GM23248 (cell line): ENCODE measurements around the gene TTC21B. TPM values are rescaled to one million over a fixed set of nuclear protein-coding genes. Genes with fewer than 3 reads are reported as not detected.

Source experiments
- DNase-seq: peaks from one replicate; pipeline ENCODE4 v3.0.0-alpha.2; 2015
- H2AFZ ChIP-seq: fragments of 200-600 bp; sonication (generic); 2 replicates; pipeline ENCODE4 v1.6.1; 2016; ENCODE audit warnings: antibody characterized with exemption
- H3F3A ChIP-seq: fragments of 200-600 bp; sonication (generic); 2 replicates; pipeline ENCODE4 v1.6.1; 2016; ENCODE audit warnings: mild to moderate bottlenecking, antibody characterized with exemption, mixed run types; ENCODE audit not compliant: insufficient read depth
- H3K27ac ChIP-seq: fragments of 200-600 bp; sonication (generic); 2 replicates; pipeline ENCODE4 v1.5.1; 2016; ENCODE audit warnings: mild to moderate bottlenecking
- H3K27me3 ChIP-seq: fragments of 200-600 bp; sonication (generic); replicated peaks from 2 replicates; pipeline ENCODE4 v1.6.1; 2016; ENCODE audit warnings: mild to moderate bottlenecking; ENCODE audit not compliant: insufficient read depth
- H3K36me3 ChIP-seq: fragments of 200-600 bp; sonication (generic); 2 replicates; pipeline ENCODE4 v1.6.1; 2016; ENCODE audit warnings: low read depth, mild to moderate bottlenecking
- H3K4me1 ChIP-seq: fragments of 200-600 bp; sonication (generic); 2 replicates; pipeline ENCODE4 v1.6.1; 2016; ENCODE audit warnings: mild to moderate bottlenecking; ENCODE audit not compliant: insufficient read depth
- H3K4me2 ChIP-seq: fragments of 200-600 bp; sonication (generic); one replicate; pipeline ENCODE4 v1.6.1; 2016; ENCODE audit warnings: mild to moderate bottlenecking; ENCODE audit not compliant: unreplicated experiment
- H3K4me3 ChIP-seq: fragments of 200-600 bp; sonication (generic); 2 replicates; pipeline ENCODE4 v1.5.1; 2016; ENCODE audit warnings: mild to moderate bottlenecking
- H3K79me2 ChIP-seq: fragments of 200-600 bp; sonication (generic); 2 replicates; pipeline ENCODE4 v1.6.1; 2016; ENCODE audit warnings: mild to moderate bottlenecking; ENCODE audit not compliant: insufficient read depth
- H3K9ac ChIP-seq: fragments of 200-600 bp; sonication (generic); 2 replicates; pipeline ENCODE4 v1.6.1; 2016; ENCODE audit warnings: mild to moderate bottlenecking
- H3K9me2 ChIP-seq: fragments of 200-600 bp; sonication (generic); 2 replicates; pipeline ENCODE4 v1.6.1; 2016; ENCODE audit warnings: mixed run types, mild to moderate bottlenecking, moderate library complexity; ENCODE audit not compliant: insufficient read depth
- H3K9me3 ChIP-seq: fragments of 200-600 bp; sonication (generic); one replicate; pipeline ENCODE4 v1.6.1; 2017; ENCODE audit warnings: low read depth
- H4K20me1 ChIP-seq: fragments of 200-600 bp; sonication (generic); 2 replicates; pipeline ENCODE4 v1.6.0; 2016; ENCODE audit not compliant: insufficient read depth
- EZH2 ChIP-seq: fragments of 200-600 bp; sonication (generic); IDR thresholded peaks from 2 replicates; pipeline ENCODE4 v1.6.1; 2018; ENCODE audit warnings: antibody characterized with exemption, mild to moderate bottlenecking; ENCODE audit not compliant: insufficient read depth, poor library complexity, severe bottlenecking
- EZH2phosphoT487 ChIP-seq: fragments of 200-600 bp; sonication (generic); IDR thresholded peaks from 2 replicates; pipeline ENCODE4 v1.6.1; 2018; ENCODE audit warnings: antibody characterized with exemption, moderate library complexity, mild to moderate bottlenecking, low read depth; ENCODE audit not compliant: insufficient read depth
- WGBS, 2 experiments: methylation state at CpG; one replicate each; pipeline ENCODE4 v1.1.6; 2015 to 2017; ENCODE audit warnings: low lambda C conversion rate in 2 of 2, low coverage in 1 of 2; ENCODE audit errors: missing lambda C conversion rate in 2 of 2; 5-methylcytosine and 5-hydroxymethylcytosine counted together
- in situ Hi-C: fragments of 300-500 bp; cut with MboI; formaldehyde crosslinking; loops from 2 replicates; pipeline ENCODE4 v1.15.0; 2020
- polyA plus RNA-seq: library from polyadenylated mRNA; unstranded; fragments of >200 nt; fragmentation: Nextera tagmentation; extraction: Ambion mirVana; gene quantifications from 2 replicates; pipeline ENCODE4 v1.2.1, GENCODE V29; 2016
- total RNA-seq: library from RNA; depleted of rRNA; stranded (reverse); fragments of >200 nt; shearing (Covaris generic); gene quantifications from 2 replicates; pipeline ENCODE4 v1.2.3, GENCODE V29; 2014

The TTC21B gene
- total and polyA plus RNA-seq, 2 experiments from 2014 or later, result 6.6 to 15.3 TPM

DNA sequence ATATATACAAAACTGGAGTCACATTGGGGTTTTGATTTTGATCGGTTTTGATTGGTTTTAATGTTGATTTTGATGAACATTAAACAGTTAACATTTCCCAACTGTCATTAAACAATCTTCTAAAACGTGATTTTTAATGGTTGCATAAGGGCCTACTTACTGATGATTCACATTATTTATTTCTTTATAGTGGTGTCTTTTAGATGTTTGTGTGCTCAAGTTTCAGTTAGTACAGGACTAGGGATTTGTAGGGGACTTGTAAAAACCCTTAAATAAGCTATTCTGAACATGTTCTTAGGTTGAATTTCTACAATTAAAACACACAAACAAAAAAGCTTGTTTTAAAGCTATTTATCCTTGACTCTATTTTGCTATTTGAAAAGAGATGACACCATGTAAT lies 61.6 kb downstream of the TTC21B start:
- Histone ChIP-seq H2AFZ (no peak overlapping the region), H3K27me3 (no peaks in the 10 kb centered on the region), H3K9me3 (no peaks in the 10 kb centered on the region), H3F3A (no peaks in the 10 kb centered on the region), H4K20me1 (no peaks in the 10 kb centered on the region), H3K9ac (no peak overlapping the region), H3K4me2 (no peak overlapping the region), H3K4me1 (no peaks in the 10 kb centered on the region), H3K27ac (no peak overlapping the region), H3K9me2 (no peaks in the 10 kb centered on the region), H3K36me3 (peaks cover 6% of the 10 kb centered on the region), H3K79me2 (no peaks in the 10 kb centered on the region), H3K4me3 (no peak overlapping the region)
- TF ChIP-seq EZH2, result no peak
- no peak for DNase-seq
- in situ Hi-C loops, result no loop called here
- 62 to 64% methylated on average over 2 of the region's 2 CpGs for WGBS, 2 experiments

DNA sequence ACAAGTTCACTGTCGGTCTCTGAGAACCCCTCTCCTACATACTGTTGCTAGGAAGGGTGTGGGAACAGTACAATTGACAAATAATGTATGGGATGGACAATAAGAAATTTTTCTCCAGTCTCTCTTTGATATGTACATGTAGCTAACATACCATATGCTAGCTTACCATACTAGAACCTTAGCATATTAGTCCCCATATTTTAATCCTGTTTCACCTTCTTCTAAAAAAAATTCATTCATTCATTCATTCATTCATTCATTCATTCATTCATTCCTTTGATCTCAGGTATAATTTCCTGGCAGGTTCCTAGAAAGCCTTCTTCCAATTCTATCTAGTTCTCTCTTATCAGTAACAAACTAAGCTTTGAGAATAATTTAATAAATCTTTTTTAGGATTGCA lies 62.2 kb downstream of the TTC21B start:
- H3K36me3 ChIP-seq, result peaks cover 8% of the 10 kb centered on the region; the same call in 1 of the 2 replicates
- H3K4me2 ChIP-seq, result no peak overlapping the region
- in situ Hi-C loops, result no loop called here
- H3K27me3 ChIP-seq, result no peaks in the 10 kb centered on the region
- H3K9ac ChIP-seq, result no peak overlapping the region
- no peak overlapping the region for H3K27ac ChIP-seq
- no peaks in the 10 kb centered on the region for H3K79me2 ChIP-seq
- TF ChIP-seq EZH2phosphoT487, result no peak
- DNase-seq, result no peak
- H2AFZ ChIP-seq, result no peak overlapping the region
- no peaks in the 10 kb centered on the region for H3K9me3 ChIP-seq
- WGBS, 2 experiments, result 100% methylated on average over 1 of the region's 1 CpG
- H4K20me1 ChIP-seq, result no peaks in the 10 kb centered on the region
- H3K4me3 ChIP-seq, result no peak overlapping the region
- H3F3A ChIP-seq, result no peaks in the 10 kb centered on the region
- no peaks in the 10 kb centered on the region for H3K4me1 ChIP-seq
- no peaks in the 10 kb centered on the region for H3K9me2 ChIP-seq

DNA sequence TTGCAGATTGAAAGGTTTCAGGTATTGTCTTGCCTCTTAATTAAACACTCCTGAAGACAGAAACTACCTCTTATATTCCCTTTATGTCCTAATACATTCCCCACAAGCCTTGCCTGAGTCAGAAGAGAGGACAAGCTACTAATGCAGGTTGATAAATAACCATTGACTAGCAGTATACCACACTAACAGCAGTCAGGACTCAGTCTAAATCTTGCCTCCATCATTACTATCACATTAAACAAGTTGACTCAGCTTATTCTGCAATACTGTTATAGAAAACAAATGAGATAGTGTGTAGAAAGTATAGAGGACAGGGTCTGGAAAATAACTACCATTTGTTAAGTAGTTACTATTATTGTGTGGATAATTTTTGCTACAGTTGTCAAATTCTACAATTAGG lies 63.8 kb downstream of the TTC21B start:
- H3F3A ChIP-seq, result no peaks in the 10 kb centered on the region
- H2AFZ ChIP-seq, result no peak overlapping the region
- H3K9ac ChIP-seq, result no peak overlapping the region
- no peak overlapping the region for H3K4me3 ChIP-seq
- H3K36me3 ChIP-seq, result peaks cover 10% of the 10 kb centered on the region; the same call in 1 of the 2 replicates
- no peaks in the 10 kb centered on the region for H3K79me2 ChIP-seq
- no peaks in the 10 kb centered on the region for H4K20me1 ChIP-seq
- no peaks in the 10 kb centered on the region for H3K9me2 ChIP-seq
- H3K27ac ChIP-seq, result no peak overlapping the region
- no peak for DNase-seq
- TF ChIP-seq EZH2phosphoT487 (no peak), EZH2 (no peak)
- no peaks in the 10 kb centered on the region for H3K9me3 ChIP-seq
- no peaks in the 10 kb centered on the region for H3K4me1 ChIP-seq
- H3K4me2 ChIP-seq, result no peak overlapping the region
- no peaks in the 10 kb centered on the region for H3K27me3 ChIP-seq
- in situ Hi-C loops, result no loop called here

DNA sequence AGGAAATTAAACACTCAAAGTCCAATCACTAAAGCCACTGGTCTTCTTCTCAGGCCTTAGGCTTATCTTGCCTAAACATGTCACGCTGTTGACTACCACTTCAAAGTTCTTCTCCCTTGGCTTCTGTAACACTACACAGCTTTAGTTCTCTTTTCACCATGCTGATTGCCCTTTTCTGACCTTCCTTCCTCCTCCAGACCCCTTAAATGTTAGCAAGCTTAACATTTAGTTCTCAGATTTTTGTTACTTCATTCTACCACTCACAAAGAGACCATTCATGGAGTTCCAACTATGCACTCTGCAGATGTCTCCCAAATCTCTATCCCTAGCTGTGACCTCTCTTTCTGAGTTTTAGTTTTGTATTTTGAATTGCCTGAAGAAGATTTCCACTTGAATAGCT lies 64.4 kb downstream of the TTC21B start:
- Histone ChIP-seq H3K79me2 (no peaks in the 10 kb centered on the region), H3K27me3 (no peaks in the 10 kb centered on the region), H3K9me3 (no peaks in the 10 kb centered on the region), H2AFZ (no peak overlapping the region), H3K9me2 (no peaks in the 10 kb centered on the region), H3K27ac (no peak overlapping the region), H3K4me2 (no peak overlapping the region), H3K4me3 (no peak overlapping the region), H3K36me3 (peaks cover 7% of the 10 kb centered on the region; the same call in 1 of the 2 replicates), H3K9ac (no peak overlapping the region), H3K4me1 (no peaks in the 10 kb centered on the region), H3F3A (no peaks in the 10 kb centered on the region), H4K20me1 (no peaks in the 10 kb centered on the region)
- DNase-seq, result no peak
- 97 to 100% methylated on average over 1 of the region's 1 CpG for WGBS, 2 experiments
- in situ Hi-C loops, result no loop called here
- no peak for TF ChIP-seq EZH2
- TF ChIP-seq EZH2phosphoT487, result no peak

DNA sequence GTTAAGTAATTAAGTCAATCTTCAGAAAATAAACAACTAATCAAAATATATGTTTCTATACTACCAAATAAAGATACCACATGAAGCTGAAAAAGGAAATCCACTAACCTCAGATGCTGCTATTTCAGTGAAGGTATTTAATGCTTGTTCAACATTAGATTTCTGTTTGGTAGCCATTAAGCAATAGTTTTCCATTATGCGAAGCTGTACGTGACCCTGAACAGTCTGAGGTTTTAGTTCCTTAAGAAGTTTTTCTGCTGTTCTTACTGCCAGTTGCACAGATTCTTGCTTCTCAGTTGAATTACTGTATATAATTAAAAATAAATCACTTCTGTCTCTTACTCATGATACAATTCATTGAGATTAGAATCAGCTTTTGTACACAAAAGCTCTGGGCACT lies 65.4 kb downstream of the TTC21B start:
- no peak for TF ChIP-seq EZH2
- Histone ChIP-seq H3F3A (no peaks in the 10 kb centered on the region), H3K4me3 (no peak overlapping the region), H3K79me2 (no peaks in the 10 kb centered on the region), H3K36me3 (peaks cover 13% of the 10 kb centered on the region), H3K9ac (no peak overlapping the region), H3K9me2 (no peaks in the 10 kb centered on the region), H3K27me3 (no peaks in the 10 kb centered on the region), H3K9me3 (no peaks in the 10 kb centered on the region), H3K4me1 (no peaks in the 10 kb centered on the region), H3K4me2 (no peak overlapping the region), H3K27ac (no peak overlapping the region), H2AFZ (no peak overlapping the region), H4K20me1 (no peaks in the 10 kb centered on the region)
- DNase-seq, result no peak
- WGBS, 2 experiments, result 99 to 100% methylated on average over 2 of the region's 2 CpGs
- in situ Hi-C loops, result no loop called here
